ENCODE measurements around the gene GFOD1.

GRCh38 chr6:13397359-13398068 is 89.9 kb downstream of the GFOD1 start:
- TF ChIP-seq POLR2A (IDR thresholded peaks at IDR 0.05; ENCODE audit: low read depth, low read length) (no peak), POLR2AphosphoS5 (IDR thresholded peaks at IDR 0.05; ENCODE audit: low read depth, low read length) (no peak)

Measured in GM12892 (cell line).